Right ventricle myocardium inferior (tissue), 1 donor: Measurements from ENCODE around the gene EPHB2. TPM values are rescaled to one million over a fixed set of nuclear protein-coding genes. Genes with fewer than 3 reads are reported as not detected.
"Not testable (repeated sequence)": the region's sequence is repeated elsewhere in the genome, so short reads cannot be mapped to it uniquely, and the experiment has no call there.

Experiments
- ATAC-seq: fragments of 200-7000 bp; cut with Tn5 transposase; one replicate; pipeline ENCODE4 v1.9.1; 2020; ENCODE audit warnings: mild to moderate bottlenecking, moderate library complexity
- DNase-seq: peaks from one replicate; pipeline ENCODE4 v3.0.0; 2021; ENCODE audit errors: missing footprints
- intact Hi-C: fragments of 100-400 bp; cut with DNase I; formaldehyde crosslinking; loops from one replicate; pipeline ENCODE4 v1.11.0; 2022
- long read RNA-seq: library from polyadenylated mRNA; unstranded; transcript quantifications from one replicate; pipeline ENCODE4 v2.0.0, GENCODE V29; 2021
- total RNA-seq: library from RNA; stranded (reverse); fragmentation: NEBNext Ultra II Directional; extraction: Animal tissue kit (Norgen Biotek cat#: 25700); gene quantifications from one replicate; pipeline ENCODE4 v1.2.1, GENCODE V29; 2021
- donor health status: DM: no; HTN: yes; CAD: no; lungs with severe emphysema.

The EPHB2 gene
- 3.5 TPM for total RNA-seq
- long read RNA-seq, partial matches to known transcripts: 0 of 1 reads
- long read RNA-seq, other reads (novel, unspliced or antisense): 1 of 1 reads

DNA sequence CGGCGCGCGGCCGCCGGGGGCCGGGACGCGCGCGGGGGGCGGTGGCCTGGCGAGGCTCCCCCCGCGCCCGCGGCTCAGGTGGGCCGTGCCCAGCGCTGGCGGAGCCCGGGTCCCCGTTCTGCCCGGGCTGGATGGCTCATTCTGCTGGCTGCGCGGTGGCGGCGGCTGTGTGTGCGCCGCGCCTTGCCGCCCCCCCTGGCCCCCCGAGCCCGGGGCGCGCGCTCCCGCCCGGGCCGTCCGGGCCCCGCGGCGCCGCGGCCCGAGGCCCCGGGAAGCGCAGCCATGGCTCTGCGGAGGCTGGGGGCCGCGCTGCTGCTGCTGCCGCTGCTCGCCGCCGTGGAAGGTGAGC, at the start of gene EPHB2:
EPHB2 (plus strand) TSS at position 139 of the 349 bp plus-strand sequence; CDS start at position 283, 144 bp downstream.
- intact Hi-C loops: no loop called here
- DNase-seq (no peak), ATAC-seq (peak; percentile 60)

GRCh38 chr1:22661880-22662279, 48.8 kb upstream of the EPHB2 start:
- DNase-seq: no peak
- intact Hi-C loops: no loop called here
- ATAC-seq: no peak

DNA sequence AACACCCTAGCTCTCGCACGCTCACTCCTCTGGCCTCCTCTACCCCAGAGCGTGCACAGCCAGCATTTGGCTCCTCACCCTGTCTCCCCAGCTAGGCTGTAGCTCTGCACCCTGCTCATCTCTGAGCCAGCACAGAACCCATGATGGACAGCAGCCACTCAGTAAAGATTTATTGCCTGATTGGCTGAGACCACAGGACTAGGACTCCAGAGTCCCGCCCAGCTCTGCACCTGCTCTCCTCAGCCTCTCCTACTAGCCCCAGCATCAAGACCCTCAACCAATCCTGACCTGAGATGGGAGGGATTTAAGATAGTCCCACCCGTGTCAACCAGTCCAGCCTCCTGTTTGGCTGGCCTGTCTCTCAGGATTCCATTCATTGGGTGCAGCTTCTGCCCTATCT, 48.3 kb upstream of the EPHB2 start:
- intact Hi-C loops: no loop called here
- DNase-seq (no peak), ATAC-seq (peak; percentile 51)

DNA sequence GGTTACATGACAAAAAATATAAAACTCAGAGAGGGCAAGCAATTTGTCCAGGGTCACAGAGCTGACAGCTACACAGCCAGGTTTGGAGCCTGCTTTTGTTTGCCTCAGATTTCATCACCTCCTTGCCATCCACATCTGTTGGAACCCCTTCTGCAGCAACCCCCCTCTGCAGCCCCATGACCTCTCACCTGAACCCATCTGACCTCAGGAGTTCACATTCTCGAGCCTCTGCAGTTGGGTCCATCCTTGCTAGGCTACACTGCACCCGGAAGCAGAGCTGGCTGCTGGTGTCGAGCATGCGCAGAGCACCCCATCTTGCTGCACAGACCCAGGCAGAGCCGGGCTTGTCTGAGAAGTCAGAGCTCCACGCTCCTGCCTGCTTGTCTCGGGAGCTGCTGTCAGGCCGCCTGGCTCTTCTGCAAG, 47.6 kb upstream of the EPHB2 start:
- intact Hi-C loops: no loop called here
- ATAC-seq (peak; percentile 21), DNase-seq (no peak)

DNA sequence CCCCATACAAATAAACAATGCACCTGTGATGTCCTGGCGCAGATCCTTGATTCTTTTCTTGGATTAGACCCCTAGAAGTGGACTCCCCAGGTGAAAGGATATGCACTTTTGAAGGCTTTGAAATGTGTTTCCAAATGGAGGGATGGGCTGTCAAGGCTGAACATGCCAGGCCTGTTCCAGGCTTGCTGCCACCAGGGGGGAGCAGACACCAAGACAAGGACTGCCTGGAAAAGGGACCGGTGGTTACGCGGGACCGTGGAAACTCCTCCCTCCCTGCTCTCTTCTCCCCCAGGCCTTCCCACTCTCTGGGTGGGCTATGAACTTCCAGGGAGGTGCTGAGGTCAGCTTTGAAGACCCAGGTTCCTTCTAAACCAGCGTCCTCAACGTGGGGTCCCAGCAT, 44.9 kb upstream of the EPHB2 start:
- DNase-seq: no peak
- intact Hi-C loops: no loop called here
- ATAC-seq: no peak

- ATAC-seq: no peak
- intact Hi-C loops: no loop called here
- no peak for DNase-seq
Observed at GRCh38 chr1:22666412-22666811, 44.2 kb upstream of the EPHB2 start.

DNA sequence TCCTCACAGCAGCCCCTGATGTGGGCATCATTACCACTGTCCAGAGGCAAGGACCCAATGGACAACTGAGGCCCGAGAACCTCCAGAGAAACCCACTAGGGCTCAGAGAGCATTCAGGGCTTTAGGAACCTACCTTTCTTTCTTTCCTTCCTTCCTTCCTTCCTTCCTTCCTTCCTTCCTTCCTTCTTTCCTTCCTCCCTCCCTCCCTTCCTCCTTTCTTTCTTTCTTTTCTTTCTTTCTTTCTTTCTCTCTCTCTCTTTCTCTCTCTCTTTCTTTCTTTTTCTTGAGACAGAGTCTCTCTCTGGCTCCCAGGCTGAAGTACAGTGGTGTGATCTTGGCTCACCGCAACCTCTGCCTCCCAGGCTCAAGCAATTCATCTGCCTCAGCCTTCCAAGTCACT, 41.8 kb upstream of the EPHB2 start:
- intact Hi-C loops, ATAC-seq, DNase-seq: not testable (repeated sequence)

DNA sequence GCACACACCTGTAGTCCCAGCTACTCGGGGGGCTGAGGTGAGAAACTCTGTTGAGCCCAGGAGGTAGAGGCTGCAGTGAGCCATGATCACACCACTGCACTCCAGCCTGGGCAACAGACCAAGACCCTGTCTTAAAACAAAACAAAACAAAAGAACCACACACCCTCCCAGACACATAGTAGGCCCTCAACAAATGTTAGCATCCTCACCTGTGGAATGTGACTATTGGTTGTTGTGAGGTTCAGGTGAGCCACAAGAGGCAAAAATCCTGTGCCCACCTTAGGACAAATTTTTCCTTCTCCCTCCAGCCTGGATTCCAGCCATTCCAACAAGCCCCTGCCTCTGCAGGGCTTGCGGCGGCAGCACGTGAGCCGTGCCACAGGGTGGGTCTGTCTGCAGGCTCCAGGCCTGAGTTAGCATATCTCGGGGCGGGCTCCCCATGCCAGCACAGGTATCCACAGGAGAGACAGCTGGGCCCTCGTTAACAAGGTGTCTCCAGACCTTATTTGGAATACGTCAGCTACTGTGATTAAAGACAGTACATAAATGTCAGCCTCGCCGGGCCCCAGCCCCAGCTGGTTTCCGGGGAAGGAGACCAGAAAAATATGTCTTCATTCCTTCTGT, 40.2 kb upstream of the EPHB2 start:
- DNase-seq: no peak
- intact Hi-C loops: loop anchor here (5.0 kb wide), 1 partner anchor 262 kb away; no protein-coding TSS in a partner anchor
- no peak for ATAC-seq

GRCh38 chr1:22671999-22672398, 38.6 kb upstream of the EPHB2 start:
- ATAC-seq (no peak), DNase-seq (no peak)
- intact Hi-C loops: loop anchor here (5.0 kb wide), 1 partner anchor 260 kb away; no protein-coding TSS in a partner anchor

DNA sequence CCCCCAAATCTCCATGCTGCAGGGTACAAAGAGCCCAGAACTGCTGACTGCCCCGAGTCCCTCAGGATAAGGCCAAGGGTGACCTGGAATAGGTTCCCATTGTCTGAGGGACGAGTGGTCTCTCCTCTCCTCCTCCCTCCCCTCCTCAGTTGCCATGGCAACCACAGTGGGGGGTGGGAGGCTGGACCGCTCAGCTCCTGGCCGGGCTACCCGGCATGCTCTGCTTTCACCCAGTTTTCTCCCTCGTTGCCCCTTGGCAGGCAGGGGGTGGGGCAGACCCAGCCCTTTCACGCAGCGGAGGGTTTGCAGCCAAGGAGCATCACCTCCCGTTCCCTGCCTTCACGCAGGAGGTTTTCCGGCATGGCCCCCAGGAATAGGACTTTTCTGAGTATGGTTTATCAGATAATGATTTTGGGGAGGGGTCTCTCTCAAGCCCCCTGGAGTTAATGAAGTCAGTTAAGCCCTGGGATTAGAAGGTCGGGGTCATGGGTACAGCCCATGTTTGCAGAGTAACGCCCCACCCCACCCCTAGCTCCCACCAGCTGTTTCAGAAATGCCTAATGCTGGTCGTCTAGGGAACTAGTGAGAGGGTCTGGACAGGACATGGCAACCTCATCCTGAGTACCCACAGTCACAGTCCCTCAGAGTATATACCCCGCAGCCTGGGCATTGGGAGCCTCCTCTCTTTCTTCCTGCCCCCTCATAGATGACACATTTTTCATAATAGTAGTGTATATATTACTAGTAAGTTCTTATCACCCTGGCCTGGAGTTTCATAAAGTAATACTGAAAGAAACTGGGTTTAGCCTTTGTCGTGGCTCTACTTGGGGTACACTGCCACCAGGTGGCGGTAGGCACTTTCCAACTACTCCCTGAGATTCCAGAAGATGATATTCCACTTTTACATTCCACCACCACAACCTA, 36.9 kb upstream of the EPHB2 start:
- DNase-seq (no peak), ATAC-seq (no peak)
- intact Hi-C loops: loop anchor here (5.0 kb wide), 1 partner anchor 259 kb away; no protein-coding TSS in a partner anchor

GRCh38 chr1:22674410-22674749, 36.3 kb upstream of the EPHB2 start:
- DNase-seq: no peak
- intact Hi-C loops: loop anchor here (5.0 kb wide), 1 partner anchor 258 kb away; no protein-coding TSS in a partner anchor
- ATAC-seq: no peak

DNA sequence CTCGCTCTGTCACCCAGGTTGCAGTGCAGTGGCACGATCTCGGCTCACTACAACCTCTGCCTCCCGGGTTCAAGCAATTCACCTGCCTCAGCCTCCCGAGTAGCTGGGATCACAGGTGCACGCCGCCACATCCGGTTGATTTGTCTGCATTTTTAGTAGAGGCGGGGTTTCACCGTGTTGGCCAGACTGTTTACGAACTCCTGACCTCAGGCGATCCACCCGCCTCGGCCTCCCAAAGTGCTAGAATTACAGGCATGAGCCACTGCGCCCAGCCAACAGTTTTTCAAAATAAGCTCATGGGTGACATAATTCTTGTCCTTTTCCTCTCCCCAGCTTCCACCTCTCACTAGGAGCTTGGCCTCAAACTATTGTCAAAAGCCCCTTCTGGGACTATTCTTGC, 34.5 kb upstream of the EPHB2 start:
- intact Hi-C loops, DNase-seq, ATAC-seq: not testable (repeated sequence)

DNA sequence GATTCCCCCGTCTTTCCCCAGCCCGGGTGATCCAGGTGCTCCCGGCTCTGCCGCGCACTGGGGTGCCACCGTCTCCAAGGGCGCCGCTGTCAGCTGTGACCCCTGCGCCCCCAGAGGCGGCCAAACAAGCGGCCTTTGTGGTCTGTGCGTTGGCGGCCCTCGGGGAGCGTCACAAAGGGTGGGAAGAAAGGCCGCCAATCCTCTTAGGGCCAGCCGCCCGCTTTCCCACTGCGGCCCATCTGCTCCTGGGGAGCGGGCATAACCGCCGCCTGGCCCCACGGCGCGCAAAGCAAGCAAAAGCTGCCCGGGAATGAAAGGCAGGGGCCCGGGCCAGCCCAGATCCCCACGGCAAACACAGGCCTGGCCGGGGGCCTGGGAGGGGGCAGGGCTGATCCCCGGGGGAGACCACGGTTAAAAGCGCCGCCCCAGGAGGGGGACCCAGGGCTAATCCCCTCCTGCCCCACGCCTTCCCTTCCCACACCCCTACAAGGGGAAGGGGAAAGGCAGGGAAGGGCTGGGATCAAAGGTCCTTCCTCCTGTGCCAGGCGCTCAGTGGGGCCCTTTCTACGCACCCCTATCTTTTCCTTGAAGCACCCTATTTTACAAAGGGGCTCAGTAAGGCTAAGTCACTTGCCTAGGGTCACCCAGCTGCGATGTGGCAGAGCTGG, 33.6 kb upstream of the EPHB2 start:
- ATAC-seq: no peak
- intact Hi-C loops: no loop called here
- no peak for DNase-seq

GRCh38 chr1:22677931-22678896, 32.4 kb upstream of the EPHB2 start:
- no peak for DNase-seq
- ATAC-seq: no peak
- intact Hi-C loops: no loop called here

- no peak for ATAC-seq
- no peak for DNase-seq
- intact Hi-C loops: no loop called here
Observed at GRCh38 chr1:22680726-22681125, 29.9 kb upstream of the EPHB2 start.

- ATAC-seq (no peak), DNase-seq (no peak)
- intact Hi-C loops: no loop called here
Observed at GRCh38 chr1:22681556-22682276, 28.9 kb upstream of the EPHB2 start.

GRCh38 chr1:22683547-22683946, 27.1 kb upstream of the EPHB2 start:
- intact Hi-C loops: no loop called here
- DNase-seq (no peak), ATAC-seq (no peak)

GRCh38 chr1:22685591-22686059, 25.0 kb upstream of the EPHB2 start:
- no peak for DNase-seq
- ATAC-seq: no peak
- intact Hi-C loops: no loop called here
